Stimulated activated CD4-positive, alpha-beta T cell treated with anti-CD3 and anti-CD28 coated beads, Interleukin-15, amount 100 ng/mL, for 24 hours (primary cell): ENCODE data around the gene GSTM2.
"Not testable (repeated sequence)": the region's sequence is repeated elsewhere in the genome, so short reads cannot be mapped to it uniquely, and the experiment has no call there.

ENCODE experiments used
- DNase-seq: peaks from one replicate; pipeline ENCODE4 v3.0.0-alpha.2; 2020

Gene GSTM2

GRCh38 chr1:109650609-109651008 lies 17.2 kb upstream of the GSTM2 start:
- no peak for DNase-seq

DNA sequence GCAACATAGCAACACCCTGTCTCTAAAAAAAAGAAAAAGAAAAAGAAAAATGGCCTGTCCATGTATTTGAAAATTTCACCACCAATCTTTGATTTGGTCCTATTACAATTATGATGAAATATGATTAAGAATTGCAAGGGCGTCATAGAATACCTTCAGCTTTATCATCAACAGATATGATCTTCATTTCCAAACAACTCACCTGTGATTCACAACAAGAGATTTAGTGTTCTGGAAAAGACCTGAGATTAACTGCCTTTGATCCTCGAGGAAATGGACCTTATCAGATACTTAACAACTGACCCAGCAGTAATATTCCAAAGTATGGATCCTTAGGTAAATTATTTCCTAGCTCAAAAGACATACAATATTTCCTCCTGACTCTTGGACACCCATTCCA lies 15.5 kb upstream of the GSTM2 start:
- no peak for DNase-seq

DNA sequence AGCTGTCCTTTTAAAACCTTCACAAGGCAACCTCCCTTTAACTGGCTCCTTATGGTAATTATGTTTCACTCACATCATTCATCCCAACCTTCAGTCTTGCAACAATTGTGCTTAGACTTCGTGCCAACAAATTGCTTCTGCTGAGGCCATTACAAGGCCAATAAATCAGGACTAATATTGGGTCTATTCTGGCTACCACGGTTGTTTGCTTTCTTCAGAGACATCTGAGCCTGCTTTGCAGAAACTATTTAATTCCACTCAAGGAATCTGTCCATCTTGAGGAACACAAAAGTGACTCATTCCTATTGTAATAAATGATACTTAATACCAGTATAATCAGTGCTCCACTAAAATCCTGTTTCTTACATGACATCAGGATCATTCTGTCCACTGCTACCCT lies 14.6 kb upstream of the GSTM2 start:
- DNase-seq, result no peak

DNA sequence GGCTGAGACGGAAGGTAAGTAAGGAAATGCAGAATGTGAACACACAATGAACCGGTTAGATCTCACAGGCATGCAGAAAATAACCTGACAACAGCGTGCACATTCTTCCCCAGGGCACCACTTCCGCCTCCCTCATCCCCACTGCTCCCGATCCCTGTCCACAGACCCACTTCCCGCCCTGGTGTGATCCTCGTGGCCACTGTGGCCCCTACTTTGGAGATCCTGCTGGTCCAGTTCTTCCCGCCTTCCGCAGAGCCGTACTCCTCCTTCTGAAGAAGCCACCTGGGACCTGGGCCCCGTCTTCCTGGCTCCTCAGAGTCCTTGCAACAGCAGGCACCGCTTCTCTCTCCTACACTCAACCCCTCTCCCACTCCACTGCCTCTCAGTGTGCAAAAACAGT lies 13.3 kb upstream of the GSTM2 start:
- DNase-seq, result no peak

DNA sequence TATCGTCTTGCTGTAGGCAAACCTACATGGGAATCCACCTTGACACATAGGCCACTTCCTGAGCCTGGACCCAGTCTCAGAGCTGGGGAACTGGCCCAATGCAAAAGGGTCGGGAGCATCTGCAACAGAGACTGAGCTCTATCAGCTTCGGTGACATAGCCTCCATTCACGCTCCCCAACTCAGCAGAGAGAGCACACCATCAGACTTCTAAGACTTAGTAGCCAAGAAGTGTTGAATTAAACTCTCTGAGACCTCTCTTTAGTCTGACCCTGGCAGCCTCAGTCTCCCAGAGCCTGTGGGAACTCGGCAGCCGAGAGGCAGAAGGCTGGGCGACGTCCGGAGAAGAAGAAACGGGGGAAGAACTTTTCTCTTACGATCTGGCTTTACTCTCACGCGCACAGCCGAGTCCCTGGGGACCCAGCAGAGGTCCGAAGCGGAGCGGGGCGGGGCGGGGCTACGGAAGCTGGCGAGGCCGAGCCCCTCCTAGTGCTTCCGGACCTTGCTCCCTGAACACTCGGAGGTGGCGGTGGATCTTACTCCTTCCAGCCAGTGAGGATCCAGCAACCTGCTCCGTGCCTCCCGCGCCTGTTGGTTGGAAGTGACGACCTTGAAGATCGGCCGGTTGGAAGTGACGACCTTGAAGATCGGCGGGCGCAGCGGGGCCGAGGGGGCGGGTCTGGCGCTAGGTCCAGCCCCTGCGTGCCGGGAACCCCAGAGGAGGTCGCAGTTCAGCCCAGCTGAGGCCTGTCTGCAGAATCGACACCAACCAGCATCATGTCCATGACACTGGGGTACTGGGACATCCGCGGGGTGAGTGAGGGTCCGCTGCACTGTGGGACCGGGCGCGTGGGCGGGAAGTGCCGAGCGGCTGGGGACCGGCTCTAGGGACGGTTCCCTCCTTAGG lies 12.0 kb upstream of the GSTM2 start, which contains the start of gene GSTM4:
Gene GSTM4, plus strand, starts transcription at position 485 of the 905 bp plus-strand sequence. Its CDS starts 291 bp downstream, at position 776.
- peak; percentile 88 for DNase-seq

DNA sequence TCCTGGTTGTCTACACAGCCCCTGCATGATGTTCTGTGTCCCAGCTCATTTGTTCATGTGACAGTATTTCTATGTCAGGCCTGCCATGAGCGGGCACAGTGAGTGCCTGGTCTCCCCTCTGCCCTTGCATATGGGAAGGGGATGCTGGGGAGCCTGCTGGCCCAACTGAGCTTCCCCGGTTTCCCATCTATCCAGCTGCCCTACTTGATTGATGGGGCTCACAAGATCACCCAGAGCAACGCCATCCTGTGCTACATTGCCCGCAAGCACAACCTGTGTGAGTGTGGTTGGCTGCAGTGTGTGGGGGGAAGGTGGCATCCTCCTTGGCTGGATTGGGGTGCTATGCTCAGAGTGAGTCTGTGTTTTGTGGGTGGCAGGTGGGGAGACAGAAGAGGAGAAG lies 10.5 kb upstream of the GSTM2 start:
- no peak for DNase-seq

- DNase-seq, result no peak
Measured at GRCh38 chr1:109657970-109658369, 9.9 kb upstream of the GSTM2 start.

GRCh38 chr1:109658533-109659042 lies 9.3 kb upstream of the GSTM2 start:
- DNase-seq, result no peak

GRCh38 chr1:109659145-109659544 lies 8.7 kb upstream of the GSTM2 start:
- DNase-seq, result no peak

- no peak for DNase-seq
Measured at GRCh38 chr1:109659997-109660690, 7.7 kb upstream of the GSTM2 start.

- DNase-seq, result not testable (repeated sequence)
Measured at GRCh38 chr1:109660691-109661026, 7.2 kb upstream of the GSTM2 start.

GRCh38 chr1:109661391-109661790 lies 6.5 kb upstream of the GSTM2 start:
- DNase-seq, result no peak

DNA sequence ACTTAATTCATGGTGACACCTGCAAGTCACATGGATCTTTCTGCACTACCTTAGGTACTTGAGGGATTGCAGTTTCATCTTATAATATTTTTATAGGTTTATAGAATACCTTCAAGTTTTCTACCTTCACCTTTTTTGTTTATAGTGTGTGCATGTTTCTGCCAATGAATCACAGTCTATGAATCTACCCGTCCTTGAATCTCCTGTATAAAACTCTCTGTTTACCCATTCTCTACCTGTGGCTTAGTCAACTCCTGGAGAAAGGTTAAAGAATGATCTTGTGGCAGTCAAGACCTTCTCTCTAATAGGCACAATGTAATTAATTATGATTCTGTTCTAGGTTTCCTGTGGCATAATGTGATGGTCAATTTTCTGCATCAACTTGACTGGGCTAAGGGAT lies 3.2 kb upstream of the GSTM2 start:
- no peak for DNase-seq

- no peak for DNase-seq
Measured at GRCh38 chr1:109668123-109668775, 392 bp downstream of the GSTM2 start.

GRCh38 chr1:109669246-109669948 lies 1.5 kb downstream of the GSTM2 start:
- no peak for DNase-seq

- DNase-seq, result not testable (repeated sequence)
Measured at GRCh38 chr1:109669949-109670302, 2.1 kb downstream of the GSTM2 start.

GRCh38 chr1:109671067-109671466 lies 3.2 kb downstream of the GSTM2 start:
- no peak for DNase-seq

GRCh38 chr1:109673861-109674260 lies 6.0 kb downstream of the GSTM2 start:
- not testable (repeated sequence) for DNase-seq

- DNase-seq, result not testable (repeated sequence)
Measured at GRCh38 chr1:109676683-109677381, 9.0 kb downstream of the GSTM2 start.

- DNase-seq, result no peak
Measured at GRCh38 chr1:109677459-109677858, 9.6 kb downstream of the GSTM2 start.

- DNase-seq, result not testable (repeated sequence)
Measured at GRCh38 chr1:109678637-109679036, 10.8 kb downstream of the GSTM2 start.

GRCh38 chr1:109684777-109685176 lies 16.9 kb downstream of the GSTM2 start:
- DNase-seq, result not testable (repeated sequence)
